Fibroblast of skin of right quadriceps (primary cell): ENCODE measurements around the gene RHPN2.
"Not testable (repeated sequence)": the region's sequence is repeated elsewhere in the genome, so short reads cannot be mapped to it uniquely, and the experiment has no call there.

Experiments
- DNase-seq: peaks from one replicate; pipeline ENCODE4 v3.0.0-alpha.2; 2013

Gene RHPN2

DNA sequence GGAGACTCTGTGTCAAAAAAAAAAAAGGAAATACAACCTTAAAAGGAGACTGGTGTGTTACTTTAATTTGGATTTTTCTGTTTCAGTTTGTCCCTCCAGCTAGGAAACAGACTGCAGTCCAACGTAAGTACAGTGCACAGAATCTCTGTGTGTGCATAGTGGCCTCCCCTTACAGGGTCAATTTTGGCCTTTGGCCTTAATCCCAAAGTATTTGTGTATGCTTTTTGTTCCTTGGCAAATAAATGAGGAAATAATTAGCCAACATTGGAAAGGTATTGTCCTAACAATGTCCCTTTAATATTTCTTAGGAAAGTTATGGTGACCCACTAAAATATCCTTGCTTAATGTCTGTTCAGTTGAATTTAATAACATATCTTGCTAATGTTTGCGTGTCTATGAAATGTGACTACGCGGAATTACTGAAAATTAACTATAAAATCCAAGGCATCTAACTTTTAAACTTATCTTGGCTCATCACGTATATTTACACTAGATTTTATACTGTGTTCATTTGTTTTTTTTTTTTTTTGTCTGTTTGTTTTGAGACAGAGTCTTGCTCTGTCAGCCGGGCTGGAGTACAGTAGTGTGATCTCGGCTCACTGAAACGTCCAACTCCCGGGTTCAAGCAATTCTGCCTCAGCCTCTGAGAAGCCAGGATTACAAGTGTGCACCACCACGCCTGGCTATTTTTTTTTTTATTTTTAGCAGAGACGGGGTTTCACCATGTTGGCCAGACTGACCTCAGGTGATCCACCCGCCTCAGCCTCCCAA is 39.0 kb downstream of the RHPN2 start:
- not testable (repeated sequence) for DNase-seq

DNA sequence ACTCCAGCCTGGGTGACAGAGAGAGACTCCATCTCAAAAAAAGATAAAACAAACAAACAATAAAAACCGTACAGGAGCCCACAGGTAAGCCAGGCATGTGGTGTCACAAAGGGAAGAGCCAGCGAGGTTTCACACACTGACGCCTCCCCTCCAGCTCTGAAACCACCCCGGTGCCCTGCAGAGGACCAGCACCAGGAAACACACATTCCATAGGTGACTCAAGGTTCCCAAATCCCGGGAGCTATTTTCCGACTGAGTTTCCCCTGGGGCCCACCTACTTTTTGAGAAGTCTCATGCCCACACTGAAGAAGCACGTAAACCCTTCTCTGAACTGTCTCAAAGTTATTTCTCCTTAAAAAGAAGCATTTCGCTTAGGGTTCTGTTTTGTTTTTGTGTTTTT is 40.3 kb downstream of the RHPN2 start:
- no peak for DNase-seq

DNA sequence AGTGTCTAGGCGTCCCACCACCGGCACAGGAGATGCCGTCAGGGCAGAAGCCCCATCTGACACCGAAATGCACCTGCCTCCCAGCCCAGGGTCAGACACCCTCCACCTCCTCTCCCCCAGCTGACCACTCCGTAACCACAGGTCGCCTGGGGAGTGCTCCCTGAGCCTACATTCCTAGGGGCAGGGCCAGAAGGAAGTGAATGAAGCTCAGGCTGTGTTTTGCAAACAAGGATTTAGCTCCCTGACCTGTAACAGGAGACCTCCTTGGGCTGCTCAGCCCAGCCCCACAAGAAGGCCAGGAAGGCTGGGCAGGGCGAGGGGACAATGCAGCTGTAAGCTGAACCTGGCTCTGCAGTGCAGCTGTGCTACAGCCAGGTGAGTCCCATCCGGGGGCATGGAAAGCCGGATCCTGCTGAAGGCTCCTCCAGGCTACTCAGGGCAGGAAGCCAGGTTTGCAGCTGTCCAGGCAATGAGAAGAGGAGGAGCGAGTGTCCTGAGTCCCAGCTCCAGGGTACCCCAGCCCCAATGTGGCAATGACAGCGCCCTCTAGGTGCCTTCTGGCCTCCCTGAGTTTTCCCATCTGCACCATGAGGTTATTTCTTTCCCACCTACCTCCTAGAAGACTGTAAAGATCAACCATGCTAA is 42.1 kb downstream of the RHPN2 start:
- DNase-seq: no peak

DNA sequence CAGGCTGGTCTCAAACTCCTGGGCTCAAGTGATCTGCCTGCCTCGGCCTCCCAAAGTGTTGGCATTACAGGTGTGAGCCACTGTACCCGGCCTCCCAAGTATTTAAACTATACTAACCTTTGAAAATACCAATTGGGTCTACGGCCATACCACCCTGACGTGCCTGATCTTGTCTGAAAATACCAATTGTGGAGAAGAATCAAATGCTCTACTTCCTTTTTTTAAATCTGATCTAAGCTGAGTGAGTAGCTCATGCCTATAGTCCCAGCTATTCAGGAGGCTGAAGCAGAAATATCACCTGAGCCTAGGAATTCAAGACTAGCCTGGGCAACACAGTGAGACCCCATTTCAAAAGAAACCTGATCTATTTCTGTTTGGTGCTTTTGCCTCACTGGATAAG is 53.8 kb downstream of the RHPN2 start:
- not testable (repeated sequence) for DNase-seq

DNA sequence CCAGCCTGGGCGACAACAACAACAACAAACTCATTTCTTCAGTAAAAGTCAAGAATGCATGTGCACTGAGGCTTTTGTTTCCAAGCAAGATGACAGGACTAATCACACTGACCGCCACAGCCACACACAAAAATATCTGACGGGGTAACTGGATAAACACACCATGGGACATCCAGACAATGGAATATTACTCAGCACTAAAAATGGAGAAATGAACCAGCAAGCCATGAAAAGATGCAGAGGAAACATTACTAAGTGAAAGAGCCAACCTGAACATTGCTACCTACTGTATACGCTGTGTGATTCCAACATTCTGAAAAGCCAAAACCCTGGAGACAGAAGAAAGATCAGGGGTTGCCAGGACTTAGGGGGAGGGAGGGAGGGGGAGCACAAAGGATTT is 56.0 kb downstream of the RHPN2 start:
- no peak for DNase-seq

DNA sequence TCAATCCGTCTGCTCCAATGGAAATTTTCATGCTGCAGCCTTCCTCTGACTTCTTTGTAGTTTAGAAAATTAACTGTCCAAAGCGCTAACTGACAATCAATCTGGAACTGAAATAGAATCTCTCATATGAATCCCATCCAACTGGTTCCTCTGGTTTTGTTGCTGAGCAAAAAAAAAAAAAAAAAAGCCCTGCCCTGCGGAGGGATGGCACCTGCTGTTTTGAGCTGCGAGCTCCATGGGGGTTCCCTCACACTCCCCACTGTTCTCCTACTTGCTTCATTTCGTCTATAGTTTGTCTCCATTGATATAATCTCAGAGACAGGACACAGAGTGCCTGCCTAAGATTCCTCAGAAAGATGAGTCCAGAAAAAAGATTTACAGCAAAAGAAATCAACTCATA is 59.2 kb downstream of the RHPN2 start:
- DNase-seq: no peak

DNA sequence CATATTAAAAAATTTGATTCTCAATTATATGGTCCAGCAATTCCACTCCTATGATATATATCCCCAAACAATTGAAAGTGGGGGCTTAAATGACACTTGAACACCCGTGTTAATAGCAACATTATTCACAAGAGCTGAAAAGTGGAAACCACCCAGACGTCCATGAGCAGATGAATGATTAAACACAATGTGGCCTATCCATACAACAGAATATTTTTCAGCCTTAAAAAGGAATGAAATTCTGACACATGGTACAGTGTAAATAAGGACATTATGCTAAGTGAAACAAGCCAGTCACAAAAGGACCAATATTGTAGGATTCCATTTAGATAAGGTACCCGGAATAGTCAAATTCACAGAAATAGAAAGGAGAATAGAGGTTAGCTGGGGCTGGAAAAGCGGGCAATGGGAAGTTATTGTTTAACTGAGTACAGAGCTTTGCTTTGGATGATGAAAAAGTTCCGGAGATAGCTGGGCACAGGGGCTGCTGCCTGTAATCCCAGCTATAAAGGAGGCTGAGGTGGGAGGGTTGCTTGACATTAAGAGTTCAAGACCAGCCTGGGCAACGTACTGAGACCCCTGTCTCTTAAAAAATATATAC is 61.2 kb downstream of the RHPN2 start:
- DNase-seq: not testable (repeated sequence)

DNA sequence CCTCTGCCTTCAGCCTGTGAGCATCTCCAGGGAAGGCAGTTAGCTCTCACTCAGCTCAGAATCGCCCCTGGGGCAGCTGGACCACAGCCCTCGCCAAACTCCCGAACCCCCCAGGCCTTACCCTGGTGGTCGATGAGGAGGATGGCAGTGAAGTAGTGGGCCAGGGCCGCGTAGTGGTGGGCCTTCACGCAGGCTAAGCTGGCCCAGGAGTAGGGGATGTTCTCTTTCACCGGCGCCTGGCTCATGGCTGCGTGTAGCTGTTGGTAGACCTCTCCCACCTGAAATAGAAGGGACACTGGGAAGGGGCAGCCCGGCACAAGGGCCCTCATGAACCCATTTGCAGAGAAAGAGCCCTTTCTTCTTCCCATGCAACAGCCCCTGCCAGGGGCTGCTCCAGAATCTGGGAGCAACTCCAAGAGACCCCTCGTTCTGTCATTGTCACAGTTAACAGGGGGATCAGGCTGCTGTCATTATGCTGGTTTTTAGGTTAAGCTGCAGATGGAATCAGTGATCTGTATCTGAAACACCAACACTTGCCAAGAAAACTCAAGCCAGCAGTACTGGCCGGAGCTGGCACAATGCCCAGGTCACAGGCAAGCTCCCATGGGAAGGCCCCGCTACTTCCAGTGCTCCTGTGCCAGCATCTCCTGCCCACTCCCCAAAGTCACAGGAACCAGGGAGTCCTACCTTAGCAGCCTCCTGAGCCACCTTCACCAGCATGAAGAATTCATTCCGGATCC is 62.4 kb downstream of the RHPN2 start:
- not testable (repeated sequence) for DNase-seq

DNA sequence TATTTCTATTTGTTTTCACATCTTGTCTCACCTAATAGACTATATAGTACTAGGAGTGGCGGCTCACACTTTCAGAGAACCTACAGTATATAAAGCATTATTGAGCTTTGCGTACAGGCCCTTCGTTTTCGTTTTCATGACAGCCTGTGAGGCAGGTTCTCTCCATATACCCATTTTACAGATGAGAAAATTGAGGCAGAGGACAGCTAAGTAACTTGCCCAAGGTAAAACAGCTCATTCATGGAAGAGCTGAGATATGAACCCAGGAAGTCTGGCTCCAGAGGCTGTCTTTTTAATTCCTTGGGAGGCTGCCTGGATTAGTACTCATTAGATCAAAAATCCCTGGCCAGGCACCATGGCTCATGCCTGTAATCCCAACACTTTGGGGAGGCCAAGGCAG is 63.8 kb downstream of the RHPN2 start:
- DNase-seq: no peak

DNA sequence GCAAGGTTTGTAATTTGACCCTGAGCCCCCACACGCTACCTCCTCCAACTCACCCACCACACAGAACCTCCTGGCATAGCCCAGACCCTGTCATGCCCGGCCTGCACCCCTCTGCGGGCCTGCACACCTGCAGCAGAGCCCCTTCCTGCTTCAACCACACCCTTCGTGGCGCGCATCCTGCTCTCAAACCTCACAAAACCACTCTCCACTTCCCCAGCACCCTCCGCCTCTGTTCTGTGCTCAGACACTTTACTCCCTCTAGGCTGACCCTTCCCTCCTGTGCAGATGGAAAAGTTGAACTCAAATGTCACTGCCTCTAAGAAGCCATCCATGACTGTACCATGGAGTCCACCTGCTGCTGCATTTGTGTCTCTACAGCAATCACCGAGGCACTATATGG is 64.2 kb downstream of the RHPN2 start:
- no peak for DNase-seq

DNA sequence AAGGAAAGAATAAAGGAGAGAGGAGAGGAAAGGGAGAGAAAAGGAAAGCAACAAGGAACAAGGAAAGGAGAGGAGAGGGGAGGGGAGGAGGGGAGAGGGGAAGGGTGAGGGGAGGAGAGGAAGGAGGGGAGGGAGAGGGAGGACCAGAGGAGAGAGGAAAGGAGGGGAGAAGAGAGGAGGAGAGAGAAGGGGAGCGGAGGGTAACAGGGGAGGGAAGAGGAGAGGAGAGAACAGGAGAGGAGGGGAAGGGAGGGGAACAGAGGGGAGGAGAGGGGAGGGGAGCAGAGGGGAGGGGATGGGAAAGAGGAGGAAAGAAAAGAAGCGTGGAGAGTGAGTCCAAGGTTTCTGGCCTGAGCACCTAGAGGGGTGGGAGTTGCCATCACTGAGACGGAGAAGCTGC is 66.0 kb downstream of the RHPN2 start:
- DNase-seq: no peak

DNA sequence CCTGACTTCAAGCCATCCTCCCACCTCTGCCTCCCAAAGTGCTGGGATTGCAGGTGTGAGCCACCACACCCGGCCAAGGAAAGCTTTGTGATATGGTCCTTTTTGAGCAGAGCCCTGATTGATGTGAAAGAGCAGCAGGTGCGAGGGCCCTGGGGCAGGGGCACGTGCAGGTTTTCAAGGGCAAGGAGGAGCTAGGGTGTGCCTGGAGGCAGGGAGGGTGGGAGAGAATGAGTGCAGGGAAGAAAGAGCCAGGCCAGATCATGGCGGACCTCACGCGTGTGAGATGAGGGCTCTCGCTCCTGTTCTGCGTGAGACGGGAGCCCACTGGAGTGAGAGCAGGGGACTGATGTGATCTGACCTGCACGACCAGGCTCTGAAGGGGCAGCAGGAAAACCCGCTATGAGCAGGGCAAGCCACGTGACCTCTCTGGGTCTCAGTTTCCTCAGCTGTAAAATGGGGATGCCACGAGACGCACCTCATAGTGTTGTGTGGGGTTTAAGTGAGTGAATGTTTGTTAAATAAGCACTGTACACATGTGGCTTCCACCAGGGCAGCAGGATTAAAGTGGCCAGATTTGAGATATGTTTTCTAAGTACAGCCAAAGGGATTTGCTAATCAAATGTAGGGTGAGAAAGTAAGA is 66.9 kb downstream of the RHPN2 start:
- DNase-seq: no peak

DNA sequence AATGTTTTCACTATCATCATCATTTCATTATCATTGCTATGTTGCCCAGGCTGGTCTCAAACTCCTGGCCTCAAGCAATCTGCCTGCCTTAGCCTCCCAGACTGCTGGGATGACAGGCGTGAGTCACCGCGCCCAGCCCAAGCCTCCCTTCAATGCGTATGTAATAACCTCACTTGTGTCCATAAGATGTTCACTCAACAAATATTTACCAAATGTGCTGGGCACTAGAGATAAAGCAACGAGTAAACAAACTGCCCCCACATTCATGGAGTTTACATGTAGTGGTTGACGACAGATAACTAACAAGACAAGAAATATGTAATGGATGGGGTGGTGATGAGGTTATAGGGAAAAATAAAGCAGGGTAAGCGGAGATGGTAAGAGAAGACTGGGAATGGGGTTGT is 67.6 kb downstream of the RHPN2 start:
- not testable (repeated sequence) for DNase-seq

DNA sequence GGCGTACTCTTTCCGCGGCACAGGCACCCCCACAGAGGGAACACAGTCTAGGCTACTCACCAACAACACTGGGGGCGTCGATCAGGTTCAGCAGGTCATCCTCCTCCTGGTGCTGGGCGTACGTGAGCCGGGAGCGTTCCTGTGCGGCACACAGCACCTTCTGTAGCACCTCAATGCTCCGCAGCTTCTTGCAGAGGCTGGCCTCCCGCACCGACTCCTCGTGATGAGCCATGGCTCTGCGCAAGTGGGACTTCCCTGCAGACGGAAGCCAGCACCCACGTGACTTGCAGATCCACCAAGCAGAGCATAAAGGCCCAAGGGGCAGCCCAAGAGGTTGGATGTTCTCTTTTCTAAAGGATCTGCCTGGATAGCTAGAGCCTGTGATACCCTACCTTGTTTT is 68.7 kb downstream of the RHPN2 start:
- not testable (repeated sequence) for DNase-seq

DNA sequence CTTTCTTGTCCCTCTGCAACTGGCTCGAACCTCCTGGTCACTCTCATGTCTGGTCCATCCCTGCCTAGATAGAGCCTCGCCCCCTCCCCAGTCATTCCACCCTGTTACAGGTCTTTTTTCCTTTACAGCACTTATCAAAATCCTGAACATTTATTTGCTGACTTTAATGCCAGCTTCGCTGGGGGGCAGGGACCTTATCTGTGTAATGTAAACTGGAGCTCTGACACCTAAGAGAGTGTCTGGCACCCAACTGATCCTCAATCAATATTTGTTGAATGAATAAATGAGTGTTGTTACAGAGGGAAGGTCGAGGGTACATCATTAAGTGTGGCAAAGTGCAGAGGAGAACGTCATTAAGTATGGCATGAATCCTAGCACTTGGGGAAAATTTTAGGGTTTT is 76.0 kb downstream of the RHPN2 start:
- DNase-seq: no peak

DNA sequence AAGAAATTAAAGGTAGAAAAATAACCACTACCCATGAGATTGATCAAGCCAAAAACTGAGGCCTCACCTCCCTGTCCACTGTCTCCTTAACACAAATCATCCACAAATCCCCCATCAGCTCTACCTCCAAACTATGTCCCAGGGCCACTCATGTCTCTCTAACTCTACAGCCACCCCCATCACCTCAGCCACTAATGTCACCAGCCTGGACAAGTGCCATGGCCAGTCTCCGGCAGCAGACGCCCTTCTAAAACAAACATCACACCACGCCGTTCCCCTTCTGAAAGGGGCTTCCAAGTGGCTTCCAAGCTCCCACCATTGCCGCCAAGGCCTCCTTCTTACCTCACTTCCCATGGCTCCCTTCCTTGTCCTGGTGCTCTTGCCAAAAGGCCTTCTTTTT is 76.4 kb downstream of the RHPN2 start:
- DNase-seq: not testable (repeated sequence)

DNA sequence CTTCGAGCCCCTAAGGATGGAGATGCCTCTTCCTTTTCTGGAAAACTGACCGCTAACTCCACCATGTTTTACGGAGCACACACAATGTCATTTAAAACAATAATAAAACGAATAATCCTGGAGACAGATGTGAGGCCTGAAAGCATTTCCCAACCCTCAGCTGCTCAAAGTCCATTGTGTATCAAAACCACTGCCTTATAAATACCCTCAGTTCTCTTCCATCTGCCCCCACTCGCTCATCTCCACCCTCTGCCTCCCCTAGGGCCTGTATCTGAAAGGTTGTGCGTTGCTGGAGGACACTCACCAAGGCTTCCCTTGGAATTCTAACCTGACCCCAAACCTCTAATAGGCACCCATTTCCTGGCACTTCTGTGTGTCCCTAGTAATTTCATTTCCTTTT is 82.2 kb downstream of the RHPN2 start:
- DNase-seq: not testable (repeated sequence)

DNA sequence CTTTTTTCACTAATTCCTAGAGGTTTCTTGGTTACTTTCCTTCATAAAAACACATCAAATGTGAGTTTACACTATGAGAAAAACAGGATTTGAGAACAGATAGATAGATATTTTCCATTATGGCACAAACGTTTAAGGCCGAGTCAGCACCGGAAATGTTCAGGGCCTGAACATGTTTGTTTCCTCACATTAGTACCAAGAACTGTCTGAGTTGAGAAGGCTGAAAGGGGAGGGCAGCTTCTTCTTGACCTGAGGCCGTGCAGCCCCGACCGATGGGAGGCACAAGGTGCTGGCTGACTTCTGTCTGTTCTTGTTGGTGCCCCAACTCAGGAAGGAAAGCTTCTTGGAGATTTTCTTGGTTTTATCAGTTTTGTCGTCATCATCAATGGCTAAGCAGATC is 84.9 kb downstream of the RHPN2 start:
- DNase-seq: not testable (repeated sequence)

DNA sequence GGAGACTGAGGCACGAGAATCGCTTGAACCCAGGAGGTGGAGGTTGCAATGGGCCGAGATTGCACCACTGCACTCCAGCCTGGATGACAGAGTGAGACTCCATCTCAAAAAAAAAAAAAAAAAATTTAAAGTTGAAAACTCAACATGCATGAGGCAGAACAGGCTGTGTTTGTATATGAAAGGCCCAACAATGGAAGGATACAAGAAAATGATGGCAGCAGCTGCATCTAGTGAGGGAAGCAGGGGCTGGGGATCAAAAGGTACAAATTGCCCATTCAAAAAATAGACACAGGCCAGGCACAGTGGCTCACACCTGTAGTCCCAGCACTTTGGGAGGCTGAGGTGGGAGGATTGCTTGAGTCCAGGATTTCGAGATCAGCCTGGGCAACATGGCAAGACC is 86.9 kb downstream of the RHPN2 start:
- not testable (repeated sequence) for DNase-seq

DNA sequence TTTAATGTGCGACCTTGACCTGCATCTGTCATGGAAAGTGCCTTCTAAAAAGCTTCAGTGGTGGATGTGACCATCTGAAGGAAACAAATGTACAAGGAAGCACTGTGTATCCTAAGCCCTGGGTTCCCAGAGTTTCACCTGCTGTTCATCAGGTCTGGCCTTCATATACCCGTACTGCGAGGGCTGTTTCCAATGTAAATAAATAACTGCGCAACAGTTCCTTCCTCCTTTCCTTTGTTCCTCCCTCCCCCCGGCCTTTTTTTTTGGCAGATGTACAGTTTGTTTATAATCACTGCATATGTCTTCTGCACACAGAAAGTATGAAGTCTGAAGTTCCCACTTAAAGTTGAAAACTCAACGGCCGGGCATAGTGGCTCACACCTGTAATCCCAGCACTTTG is 87.4 kb downstream of the RHPN2 start:
- DNase-seq: no peak

DNA sequence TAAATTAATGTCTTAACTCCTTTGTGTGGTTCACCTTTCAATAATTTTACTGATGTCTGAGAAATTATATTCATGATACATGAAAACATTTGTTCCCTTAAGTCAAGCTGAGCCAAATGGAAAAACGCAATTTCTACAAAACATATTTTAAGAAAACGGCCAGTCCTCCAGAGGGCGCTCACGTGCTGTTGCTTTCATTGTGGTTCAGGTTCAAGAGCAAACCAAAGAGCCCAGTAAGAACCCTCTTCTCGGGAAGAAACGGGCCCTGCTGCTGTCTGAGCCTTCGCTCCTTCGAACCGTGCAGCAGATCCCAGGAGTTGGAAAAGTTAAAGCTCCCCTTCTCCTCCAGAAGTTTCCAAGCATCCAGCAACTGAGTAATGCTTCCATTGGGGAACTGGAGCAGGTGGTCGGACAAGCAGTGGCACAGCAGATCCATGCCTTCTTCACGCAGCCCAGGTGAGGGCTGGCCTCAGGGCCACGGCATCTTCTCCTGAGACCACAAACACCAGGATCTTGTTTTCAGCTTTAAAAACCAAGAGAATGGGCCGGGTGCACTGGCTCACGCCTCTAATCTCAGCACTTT is 88.4 kb downstream of the RHPN2 start:
- DNase-seq: peak; percentile 32

DNA sequence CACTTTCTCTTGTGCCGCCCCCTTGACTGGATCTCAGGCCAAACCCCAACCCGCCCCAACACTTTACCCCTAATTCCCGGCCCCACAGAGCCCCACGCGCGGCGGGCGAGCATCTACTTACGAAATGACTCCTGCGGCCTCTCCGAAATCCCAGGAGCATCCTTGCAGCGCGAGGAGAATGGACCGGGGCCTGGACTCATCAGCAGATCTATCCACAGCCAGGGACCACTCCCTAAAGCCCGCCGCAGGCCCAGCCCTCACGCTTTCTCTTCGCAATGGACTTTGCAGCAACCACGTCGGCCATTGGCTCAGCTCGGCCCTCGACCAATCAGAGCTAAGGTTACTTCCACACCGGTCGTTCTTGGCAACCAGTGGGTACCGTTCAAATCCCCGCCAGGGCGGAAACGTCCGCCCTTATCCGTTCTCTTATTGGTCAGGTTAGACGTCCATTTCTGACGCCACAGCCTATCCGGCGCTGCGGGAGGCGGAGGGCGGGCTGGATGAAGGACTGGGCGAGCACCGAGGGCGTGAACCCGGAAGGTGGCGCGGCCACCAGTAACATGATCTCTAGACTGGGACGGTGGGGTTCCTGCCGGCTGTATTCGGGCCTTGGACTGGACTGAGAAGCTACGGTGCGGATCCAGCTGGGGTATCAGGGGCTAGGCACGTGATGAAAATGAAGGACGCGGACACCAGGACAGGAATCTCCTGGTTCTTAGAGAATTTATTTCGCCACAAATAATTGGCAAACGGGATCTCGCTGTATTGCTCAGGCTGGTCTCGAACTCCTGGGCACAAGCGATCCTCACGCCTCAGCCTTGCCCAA is 92.8 kb downstream of the RHPN2 start, which contains the start of the genes CEP89 and FAAP24:
Gene CEP89, minus strand, starts transcription at position 244 of the 826 bp plus-strand sequence. Its CDS starts 84 bp downstream, at position 160.
Gene FAAP24, plus strand, starts transcription at position 528 of the 826 bp plus-strand sequence. CDS start 955 bp downstream, outside the sequence.
- DNase-seq: peak; percentile 99
